ENCODE measurements around the gene EEF2K.

EEF2K gene

GRCh38 chr16:22320572-22321339 is 114.7 kb downstream of the EEF2K start:
- Histone ChIP-seq H3K27me3 (ENCODE audit: control insufficient read depth, insufficient read depth, low read length) (no peaks in the 10 kb centered on the region), H3K9me3 (ENCODE audit: control insufficient read depth, insufficient read depth, low read depth, low read length) (no peaks in the 10 kb centered on the region)

GRCh38 chr16:22321340-22322001 is 115.4 kb downstream of the EEF2K start:
- Histone ChIP-seq H3K36me3 (ENCODE audit: control insufficient read depth, insufficient read depth, low read length) (peaks cover 81% of the 10 kb centered on the region), H3K27ac (ENCODE audit: low read depth, low read length) (no peak overlapping the region), H3K9me3 (ENCODE audit: control insufficient read depth, insufficient read depth, low read depth, low read length) (no peaks in the 10 kb centered on the region), H3K4me1 (ENCODE audit: control insufficient read depth, insufficient read depth, low read length) (0 out of 2 replicates have a peak, but pooled peaks cover 2% of the 10 kb centered on the region), H3K9ac (ENCODE audit: low read length) (no peak overlapping the region), H3K27me3 (ENCODE audit: control insufficient read depth, insufficient read depth, low read length) (no peaks in the 10 kb centered on the region), H3K4me3 (ENCODE audit: low read depth, low read length) (no peak overlapping the region)

More at GRCh38 chr16:22320572-22321339, 114.7 kb downstream of the EEF2K start:
- no peak overlapping the region for H3K4me3 ChIP-seq (ENCODE audit: low read depth, low read length)
- 0 out of 2 replicates have a peak, but pooled peaks cover 2% of the 10 kb centered on the region for H3K4me1 ChIP-seq (ENCODE audit: control insufficient read depth, insufficient read depth, low read length)
- H3K36me3 ChIP-seq (ENCODE audit: control insufficient read depth, insufficient read depth, low read length): peaks cover 82% of the 10 kb centered on the region
- H3K9ac ChIP-seq (ENCODE audit: low read length): no peak overlapping the region
- H3K27ac ChIP-seq (ENCODE audit: low read depth, low read length): no peak overlapping the region

- no peak overlapping the region for H3K27ac ChIP-seq (ENCODE audit: low read depth, low read length)
- peaks cover 81% of the 10 kb centered on the region for H3K36me3 ChIP-seq (ENCODE audit: control insufficient read depth, insufficient read depth, low read length)
Measured at GRCh38 chr16:22322021-22322471, 116.0 kb downstream of the EEF2K start.

GRCh38 chr16:22322741-22323140 is 116.7 kb downstream of the EEF2K start:
- Histone ChIP-seq H3K36me3 (ENCODE audit: control insufficient read depth, insufficient read depth, low read length) (peaks cover 81% of the 10 kb centered on the region), H3K4me3 (ENCODE audit: low read depth, low read length) (no peak overlapping the region), H3K4me1 (ENCODE audit: control insufficient read depth, insufficient read depth, low read length) (0 out of 2 replicates have a peak, but pooled peaks cover 2% of the 10 kb centered on the region), H3K27ac (ENCODE audit: low read depth, low read length) (no peak overlapping the region), H3K9ac (ENCODE audit: low read length) (no peak overlapping the region), H3K9me3 (ENCODE audit: control insufficient read depth, insufficient read depth, low read depth, low read length) (no peaks in the 10 kb centered on the region), H3K27me3 (ENCODE audit: control insufficient read depth, insufficient read depth, low read length) (no peaks in the 10 kb centered on the region)

More at GRCh38 chr16:22322021-22322471, 116.0 kb downstream of the EEF2K start:
- no peaks in the 10 kb centered on the region for H3K9me3 ChIP-seq (ENCODE audit: control insufficient read depth, insufficient read depth, low read depth, low read length)
- H3K9ac ChIP-seq (ENCODE audit: low read length): peak overlapping the region; percentile 12
- no peaks in the 10 kb centered on the region for H3K27me3 ChIP-seq (ENCODE audit: control insufficient read depth, insufficient read depth, low read length)
- H3K4me1 ChIP-seq (ENCODE audit: control insufficient read depth, insufficient read depth, low read length): 0 out of 2 replicates have a peak, but pooled peaks cover 2% of the 10 kb centered on the region
- H3K4me3 ChIP-seq (ENCODE audit: low read depth, low read length): no peak overlapping the region

GRCh38 chr16:22323173-22323958 is 117.3 kb downstream of the EEF2K start:
- Histone ChIP-seq H3K4me3 (ENCODE audit: low read depth, low read length) (no peak overlapping the region), H3K9ac (ENCODE audit: low read length) (no peak overlapping the region), H3K27me3 (ENCODE audit: control insufficient read depth, insufficient read depth, low read length) (no peaks in the 10 kb centered on the region), H3K36me3 (ENCODE audit: control insufficient read depth, insufficient read depth, low read length) (peaks cover 83% of the 10 kb centered on the region), H3K27ac (ENCODE audit: low read depth, low read length) (no peak overlapping the region), H3K4me1 (ENCODE audit: control insufficient read depth, insufficient read depth, low read length) (0 out of 2 replicates have a peak, but pooled peaks cover 2% of the 10 kb centered on the region), H3K9me3 (ENCODE audit: control insufficient read depth, insufficient read depth, low read depth, low read length) (no peaks in the 10 kb centered on the region)

- no peak overlapping the region for H3K4me3 ChIP-seq (ENCODE audit: low read depth, low read length)
- no peaks in the 10 kb centered on the region for H3K27me3 ChIP-seq (ENCODE audit: control insufficient read depth, insufficient read depth, low read length)
- peaks cover 84% of the 10 kb centered on the region for H3K36me3 ChIP-seq (ENCODE audit: control insufficient read depth, insufficient read depth, low read length)
- no peaks in the 10 kb centered on the region for H3K9me3 ChIP-seq (ENCODE audit: control insufficient read depth, insufficient read depth, low read depth, low read length)
- H3K4me1 ChIP-seq (ENCODE audit: control insufficient read depth, insufficient read depth, low read length): 0 out of 2 replicates have a peak, but pooled peaks cover 2% of the 10 kb centered on the region
- no peak overlapping the region for H3K9ac ChIP-seq (ENCODE audit: low read length)
- H3K27ac ChIP-seq (ENCODE audit: low read depth, low read length): no peak overlapping the region
Measured at GRCh38 chr16:22323959-22324786, 118.1 kb downstream of the EEF2K start.

- peaks cover 86% of the 10 kb centered on the region for H3K36me3 ChIP-seq (ENCODE audit: control insufficient read depth, insufficient read depth, low read length)
Measured at GRCh38 chr16:22324787-22325597, 118.9 kb downstream of the EEF2K start.

GRCh38 chr16:22325598-22326368 is 119.7 kb downstream of the EEF2K start:
- H3K4me1 ChIP-seq (ENCODE audit: control insufficient read depth, insufficient read depth, low read length): 0 out of 2 replicates have a peak, but pooled peaks cover 2% of the 10 kb centered on the region
- no peaks in the 10 kb centered on the region for H3K9me3 ChIP-seq (ENCODE audit: control insufficient read depth, insufficient read depth, low read depth, low read length)
- H3K27me3 ChIP-seq (ENCODE audit: control insufficient read depth, insufficient read depth, low read length): no peaks in the 10 kb centered on the region
- H3K9ac ChIP-seq (ENCODE audit: low read length): no peak overlapping the region
- H3K4me3 ChIP-seq (ENCODE audit: low read depth, low read length): no peak overlapping the region
- H3K36me3 ChIP-seq (ENCODE audit: control insufficient read depth, insufficient read depth, low read length): peaks cover 92% of the 10 kb centered on the region
- H3K27ac ChIP-seq (ENCODE audit: low read depth, low read length): no peak overlapping the region

More at GRCh38 chr16:22324787-22325597, 118.9 kb downstream of the EEF2K start:
- Histone ChIP-seq H3K9me3 (ENCODE audit: control insufficient read depth, insufficient read depth, low read depth, low read length) (no peaks in the 10 kb centered on the region), H3K4me3 (ENCODE audit: low read depth, low read length) (no peak overlapping the region), H3K27ac (ENCODE audit: low read depth, low read length) (no peak overlapping the region), H3K27me3 (ENCODE audit: control insufficient read depth, insufficient read depth, low read length) (no peaks in the 10 kb centered on the region), H3K9ac (ENCODE audit: low read length) (no peak overlapping the region), H3K4me1 (ENCODE audit: control insufficient read depth, insufficient read depth, low read length) (0 out of 2 replicates have a peak, but pooled peaks cover 2% of the 10 kb centered on the region)

- peaks cover 96% of the 10 kb centered on the region for H3K36me3 ChIP-seq (ENCODE audit: control insufficient read depth, insufficient read depth, low read length)
- 0 out of 2 replicates have a peak, but pooled peaks cover 2% of the 10 kb centered on the region for H3K4me1 ChIP-seq (ENCODE audit: control insufficient read depth, insufficient read depth, low read length)
- H3K9ac ChIP-seq (ENCODE audit: low read length): no peak overlapping the region
- no peak overlapping the region for H3K27ac ChIP-seq (ENCODE audit: low read depth, low read length)
- H3K9me3 ChIP-seq (ENCODE audit: control insufficient read depth, insufficient read depth, low read depth, low read length): no peaks in the 10 kb centered on the region
- no peaks in the 10 kb centered on the region for H3K27me3 ChIP-seq (ENCODE audit: control insufficient read depth, insufficient read depth, low read length)
- H3K4me3 ChIP-seq (ENCODE audit: low read depth, low read length): no peak overlapping the region
Measured at GRCh38 chr16:22326369-22326652, 120.2 kb downstream of the EEF2K start.
